ENCODE measurements around the gene PPIH. TPM values are rescaled to one million over a fixed set of nuclear protein-coding genes. Genes with fewer than 3 reads are reported as not detected.

The PPIH gene
- polyA plus RNA-seq, 3 donors = 28.1 to 31.0 (median 28.8) TPM

DNA sequence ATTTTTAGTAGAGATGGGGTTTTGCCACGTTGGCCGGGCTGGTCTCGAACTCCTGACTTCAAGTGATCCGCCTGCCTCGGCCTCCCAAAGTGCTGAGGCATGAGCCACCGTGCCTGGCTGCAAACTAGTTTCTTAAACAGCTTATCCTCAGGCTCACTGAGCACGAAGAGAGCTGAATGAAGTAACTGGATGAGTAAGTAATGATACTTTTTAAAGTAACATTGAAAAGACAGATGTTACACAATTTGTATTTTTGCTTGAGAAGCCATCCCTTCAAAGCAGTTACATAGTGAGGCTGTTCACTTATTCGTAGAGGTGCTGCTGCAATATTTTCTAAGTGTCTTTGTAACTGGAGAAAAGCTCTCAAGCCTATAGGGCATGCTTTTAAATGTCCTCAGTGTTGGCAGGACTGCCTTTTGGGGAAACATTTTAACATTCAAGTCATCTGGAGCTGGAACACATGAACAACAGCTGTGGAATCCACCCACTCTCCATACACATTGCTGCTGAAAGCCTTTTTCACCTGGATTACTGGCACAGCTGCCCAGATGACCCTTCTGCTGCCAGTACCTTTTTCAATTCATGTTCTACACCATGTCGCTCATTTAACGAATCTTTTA, 21.3 kb downstream of the PPIH start:
- Mint-ChIP-seq H3K27me3 (ENCODE audit: low read depth in 3 of 3) (no peaks in the 10 kb centered on the region), H3K9me3 (no peaks in the 10 kb centered on the region), H3K27ac (no peak overlapping the region), H3K4me3 (no peak overlapping the region), H3K36me3 (peaks cover 28 to 33% of the 10 kb centered on the region in 2 donors), H3K4me1 (peaks cover 30% of the 10 kb centered on the region)
- Histone ChIP-seq H3K4me1 (ENCODE audit: control insufficient read depth in 1 of 2, insufficient read depth in 2 of 2, low read length in 2 of 2) (peaks cover 27 to 29% of the 10 kb centered on the region in 2 donors), H3K27me3 (ENCODE audit: control insufficient read depth in 2 of 2, insufficient read depth in 2 of 2, low read length in 2 of 2) (no peaks in the 10 kb centered on the region), H3K4me3 (replicated peaks in 1 of 3; ENCODE audit: low read depth in 2 of 3, low read length in 3 of 3) (no peak overlapping the region), H3K36me3 (replicated peaks in 1 of 2; ENCODE audit: control insufficient read depth in 1 of 2, insufficient read depth in 2 of 2, low read length in 2 of 2) (peaks cover 13 to 34% of the 10 kb centered on the region in 2 donors), H3K9me3 (replicated peaks in 1 of 2; ENCODE audit: control insufficient read depth in 1 of 2, insufficient read depth in 1 of 2, low read length in 2 of 2) (no peaks in the 10 kb centered on the region), H3K9ac (ENCODE audit: insufficient read depth, low read length, poor library complexity, severe bottlenecking) (no peak overlapping the region), H3K79me2 (ENCODE audit: insufficient read depth, low read length) (peaks cover 26% of the 10 kb centered on the region), H2AFZ (ENCODE audit: insufficient read depth, low read depth, low read length, poor library complexity, severe bottlenecking) (no peak overlapping the region), H3K4me2 (replicated peaks; ENCODE audit: extremely low read depth, low read length, poor library complexity, severe bottlenecking) (no peak overlapping the region), H4K20me1 (ENCODE audit: insufficient read depth, low read length) (peaks cover 15% of the 10 kb centered on the region), H3K27ac (ENCODE audit: low read depth in 1 of 2, low read length in 2 of 2) (no peak overlapping the region)
- DNase-seq = no peak
- intact Hi-C loops (cut with micrococcal nuclease) = no loop called here
- no peak for TF ChIP-seq CTCF (IDR thresholded peaks at IDR 0.05)
- WGBS (ENCODE audit: insufficient coverage) = 80% methylated on average over 3 of the region's 10 CpGs

DNA sequence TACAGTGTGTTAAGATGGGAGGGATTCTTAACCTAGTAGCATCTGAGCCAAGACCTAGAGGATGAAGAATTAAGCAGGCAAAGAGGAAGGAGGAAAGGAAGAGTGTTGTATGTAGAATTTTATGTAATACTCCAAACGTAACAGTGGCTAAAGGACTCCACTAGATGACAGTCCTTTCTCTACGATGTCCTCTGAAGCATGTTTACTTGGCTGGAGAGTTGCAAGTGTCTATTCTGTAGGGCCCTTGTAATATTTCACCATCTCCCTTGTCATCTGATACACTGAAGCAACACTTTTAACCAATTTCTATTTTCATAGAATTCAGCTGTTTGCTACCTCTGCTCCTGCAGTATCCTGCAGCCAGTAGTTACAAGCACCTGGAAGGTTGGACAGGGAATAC, 21.8 kb downstream of the PPIH start:
- Mint-ChIP-seq H3K4me3 (no peak overlapping the region), H3K27ac (no peak overlapping the region), H3K36me3 (peaks cover 27 to 33% of the 10 kb centered on the region in 2 donors), H3K4me1 (peaks cover 35% of the 10 kb centered on the region), H3K9me3 (no peaks in the 10 kb centered on the region), H3K27me3 (ENCODE audit: low read depth in 3 of 3) (no peaks in the 10 kb centered on the region)
- WGBS (ENCODE audit: insufficient coverage) = no CpG with 5 or more reads among the region's 2 CpGs
- H3K9ac ChIP-seq (ENCODE audit: insufficient read depth, low read length, poor library complexity, severe bottlenecking) = no peak overlapping the region
- H3K36me3 ChIP-seq (replicated peaks in 1 of 2; ENCODE audit: control insufficient read depth in 1 of 2, insufficient read depth in 2 of 2, low read length in 2 of 2) = peaks cover 12 to 34% of the 10 kb centered on the region in 2 donors
- no peak for TF ChIP-seq CTCF (IDR thresholded peaks at IDR 0.05)
- peaks cover 32% of the 10 kb centered on the region for H3K79me2 ChIP-seq (ENCODE audit: insufficient read depth, low read length)
- peak overlapping the region; percentile 15 for H2AFZ ChIP-seq (ENCODE audit: insufficient read depth, low read depth, low read length, poor library complexity, severe bottlenecking)
- peaks cover 33 to 35% of the 10 kb centered on the region in 2 donors for H3K4me1 ChIP-seq (ENCODE audit: control insufficient read depth in 1 of 2, insufficient read depth in 2 of 2, low read length in 2 of 2)
- H3K27me3 ChIP-seq (ENCODE audit: control insufficient read depth in 2 of 2, insufficient read depth in 2 of 2, low read length in 2 of 2) = no peaks in the 10 kb centered on the region
- no peaks in the 10 kb centered on the region for H3K9me3 ChIP-seq (replicated peaks in 1 of 2; ENCODE audit: control insufficient read depth in 1 of 2, insufficient read depth in 1 of 2, low read length in 2 of 2)
- H3K4me3 ChIP-seq (replicated peaks in 1 of 3; ENCODE audit: low read depth in 2 of 3, low read length in 3 of 3) = no peak overlapping the region
- H3K27ac ChIP-seq (ENCODE audit: low read depth in 1 of 2, low read length in 2 of 2) = no peak overlapping the region
- peaks cover 21% of the 10 kb centered on the region for H4K20me1 ChIP-seq (ENCODE audit: insufficient read depth, low read length)
- no peak for DNase-seq
- intact Hi-C loops (cut with micrococcal nuclease) = loop anchor here (5.0 to 10.0 kb wide), 3 partner anchors 165 to 345 kb away; partner anchors contain the start of genes FOXJ3 (in 1 of the 2), PPCS (in 1 of the 2), ZMYND12 (in 1 of the 2) and ZNF691 (in 1 of the 2)
- no peak overlapping the region for H3K4me2 ChIP-seq (replicated peaks; ENCODE audit: extremely low read depth, low read length, poor library complexity, severe bottlenecking)

Data from CD14-positive monocyte (primary cell).